Activated CD4-positive, alpha-beta T cell treated with anti-CD3 and anti-CD28 coated beads for 36 hours (primary cell): ENCODE measurements around the gene VARS2. TPM values are rescaled to one million over a fixed set of nuclear protein-coding genes. Genes with fewer than 3 reads are reported as not detected.
A peak's percentile ranks its signal among the peaks of the same experiment; 100 is the strongest.
"Not testable (repeated sequence)": the region's sequence is repeated elsewhere in the genome, so short reads cannot be mapped to it uniquely, and the experiment has no call there.

ENCODE experiments used
- ATAC-seq: fragments of 200-7000 bp; cut with Tn5 transposase; one replicate; pipeline ENCODE4 v1.10.0; 2021; ENCODE audit warnings: mild to moderate bottlenecking, moderate library complexity
- CTCF ChIA-PET: fragments of 350-600 bp; sonication (Branson Sonifier 250); formaldehyde crosslinking; loops from one replicate; lab custom pipeline; 2021; ENCODE audit warnings: antibody characterized with exemption; lab: Charles Lee
- POLR2A ChIA-PET: fragments of 350-600 bp; sonication (Branson Sonifier 250); formaldehyde crosslinking; loops from one replicate; lab custom pipeline; 2021; ENCODE audit warnings: antibody characterized with exemption, inconsistent platforms; lab: Charles Lee
- DNase-seq: peaks from one replicate; pipeline ENCODE4 v3.0.0-alpha.2; 2020
- H3K27ac Mint-ChIP-seq: one replicate; pipeline ENCODE4 v1.8.0; 2021; ENCODE audit warnings: mixed read lengths
- H3K27me3 Mint-ChIP-seq: one replicate; pipeline ENCODE4 v1.8.0; 2021; ENCODE audit warnings: mixed read lengths
- H3K36me3 Mint-ChIP-seq: one replicate; pipeline ENCODE4 v1.8.0; 2021; ENCODE audit warnings: low read depth, mixed read lengths
- H3K4me1 Mint-ChIP-seq: one replicate; pipeline ENCODE4 v1.8.0; 2021; ENCODE audit warnings: mixed read lengths
- H3K4me3 Mint-ChIP-seq: one replicate; pipeline ENCODE4 v1.8.0; 2021; ENCODE audit warnings: mild to moderate bottlenecking, moderate library complexity, mixed read lengths
- H3K9me3 Mint-ChIP-seq: one replicate; pipeline ENCODE4 v1.8.0; 2021; ENCODE audit warnings: low read depth, mixed read lengths
- intact Hi-C, 2 experiments: fragments of 100-400 bp; cut with DNase I in 1 of 2; cut with micrococcal nuclease in 1 of 2; formaldehyde crosslinking; loops; one replicate each; pipeline versions ENCODE4 v1.14.2 to v1.15.1; 2022 to 2024; cut with DNase I, micrococcal nuclease
- total RNA-seq, 2 experiments: library from RNA; stranded (reverse); gene quantifications; one replicate each; pipeline ENCODE4 v1.2.3, GENCODE V29; 2021

Gene VARS2
- 10 to 100 TPM; 68.1 to 81.1 TPM for total RNA-seq

DNA sequence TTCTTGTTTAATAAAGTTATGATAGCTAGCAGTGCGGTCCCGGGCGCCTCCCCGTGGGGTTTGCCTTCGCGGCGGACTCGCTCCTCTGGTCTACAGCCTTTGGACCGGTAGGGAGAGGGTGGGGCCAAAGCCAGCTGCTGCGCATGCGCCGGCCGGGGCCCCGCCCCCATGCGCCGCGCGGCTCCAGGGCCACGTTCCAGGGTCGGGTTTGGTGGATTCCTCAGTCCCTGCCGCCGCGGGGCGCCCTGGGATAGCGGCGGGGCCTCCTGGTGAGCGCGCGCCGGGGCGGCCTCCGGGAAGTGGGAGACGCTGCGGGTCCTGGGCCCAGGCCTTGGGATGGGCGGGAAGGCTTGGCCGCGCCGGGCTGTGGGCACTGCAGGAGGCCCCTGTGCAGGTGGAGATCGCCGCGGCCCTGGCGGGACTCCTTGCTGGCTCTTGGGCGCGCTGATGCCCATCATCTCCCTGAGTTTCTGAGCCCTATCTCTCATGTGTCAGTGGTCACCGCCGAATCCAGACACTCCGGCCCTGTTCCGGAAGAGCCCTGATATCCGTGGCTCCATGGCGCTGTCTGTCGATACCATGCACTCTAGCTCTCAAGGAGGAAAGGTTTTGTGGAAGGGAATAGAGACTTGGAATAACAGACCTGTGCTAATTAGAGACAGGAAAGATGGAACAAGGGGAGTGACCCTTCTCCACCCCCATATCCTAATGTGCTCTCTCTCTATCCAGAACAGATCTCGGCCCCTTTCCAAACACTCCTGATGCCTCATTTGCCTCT is at the start of gene VARS2:
VARS2 (plus strand) TSS at position 163 of the 778 bp plus-strand sequence; CDS start at position 762, 599 bp downstream.
- intact Hi-C loops = loop anchor here (1.0 to 5.0 kb wide), 8 partner anchors 86 to 702 kb away; partner anchors contain the start of genes C6orf136 (in 1 of the 2), GNL1 (in 1 of the 2), IER3 (in 1 of the 2) and PRR3 (in 1 of the 2)
- peak; percentile 98 for ATAC-seq
- H3K4me1 Mint-ChIP-seq = peaks cover 24% of the 10 kb centered on the region
- no peaks in the 10 kb centered on the region for H3K27me3 Mint-ChIP-seq
- peak; percentile 92 for DNase-seq
- ChIA-PET CTCF (interaction anchor here (0.6 to 7.4 kb wide), 24 partner anchors 8 to 627 kb away, joined by 3 to 92 read pairs (median 4); partner anchors contain the start of gene DDX39B), POLR2A (interaction anchor here (0.9 kb wide), 1 partner anchor 86 kb away, joined by 3 read pairs; no protein-coding TSS in a partner anchor)
- peaks cover 50% of the 10 kb centered on the region for H3K36me3 Mint-ChIP-seq
- H3K9me3 Mint-ChIP-seq = no peaks in the 10 kb centered on the region
- peak within 1 kb of the TSS; percentile 95 for H3K27ac Mint-ChIP-seq
- H3K4me3 Mint-ChIP-seq = peak within 1 kb of the TSS; percentile 87

DNA sequence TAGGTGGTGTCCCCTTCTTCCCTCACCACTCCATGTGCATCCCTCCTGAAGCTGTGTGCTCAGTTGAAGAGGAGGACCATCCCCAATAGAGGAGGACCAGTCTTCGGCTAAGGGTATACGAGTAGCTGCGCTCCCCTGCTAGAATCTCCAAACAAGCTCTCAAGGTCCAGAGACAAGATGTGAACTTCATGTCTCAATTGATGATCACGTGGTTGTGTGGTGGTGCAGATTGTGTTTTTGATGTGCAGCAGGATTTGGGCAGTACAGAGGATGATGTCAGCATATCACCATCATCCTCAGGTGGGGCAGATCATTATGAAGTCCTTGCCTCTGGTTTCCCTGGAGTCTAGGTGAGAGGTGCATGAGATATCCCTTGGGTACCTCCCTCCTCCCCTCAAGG is 49.7 kb upstream of the VARS2 start:
- DNase-seq (no peak), ATAC-seq (no peak)
- intact Hi-C loops = no loop called here
- CTCF ChIA-PET = interaction anchor here (0.6 kb wide), 1 partner anchor 101 kb away, joined by 3 read pairs; no protein-coding TSS in a partner anchor
- peaks cover 13% of the 10 kb centered on the region for H3K9me3 Mint-ChIP-seq
- H3K27me3 Mint-ChIP-seq = no peaks in the 10 kb centered on the region
- no peak overlapping the region for H3K27ac Mint-ChIP-seq
- H3K4me3 Mint-ChIP-seq = no peak overlapping the region
- peaks cover 13% of the 10 kb centered on the region for H3K4me1 Mint-ChIP-seq
- POLR2A ChIA-PET = no interaction called here
- H3K36me3 Mint-ChIP-seq = peaks cover 8% of the 10 kb centered on the region

DNA sequence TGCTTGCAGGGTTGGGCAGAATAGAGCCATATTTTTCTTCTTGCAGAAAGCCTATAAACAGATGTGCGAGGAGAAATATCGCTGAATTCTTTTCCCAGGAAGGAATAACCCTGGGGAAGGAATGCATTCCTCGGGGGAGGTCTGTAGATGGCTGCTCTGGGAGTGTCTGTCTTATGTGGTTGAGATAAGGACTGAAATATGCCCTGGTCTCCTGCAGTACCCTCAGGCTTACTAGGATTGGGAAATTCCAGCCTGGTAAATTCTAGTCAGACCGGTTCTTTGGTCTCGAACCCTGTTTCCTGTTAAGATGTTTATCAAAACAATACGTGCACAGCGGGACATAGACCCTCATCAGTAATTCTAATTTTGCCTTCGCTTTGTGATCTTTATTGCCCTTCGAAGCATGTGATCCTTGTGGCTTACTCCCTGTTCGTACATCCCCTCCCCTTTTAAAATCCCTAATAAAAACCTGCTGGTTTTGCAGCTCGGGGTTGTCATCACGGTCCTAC is 44.7 kb upstream of the VARS2 start:
- ATAC-seq, CTCF ChIA-PET, H3K27ac Mint-ChIP-seq, H3K4me3 Mint-ChIP-seq, DNase-seq, H3K27me3 Mint-ChIP-seq, POLR2A ChIA-PET, intact Hi-C loops: not testable (repeated sequence)
- peaks cover 15% of the 10 kb centered on the region for H3K4me1 Mint-ChIP-seq
- H3K36me3 Mint-ChIP-seq = peaks cover 13% of the 10 kb centered on the region
- peaks cover 22% of the 10 kb centered on the region for H3K9me3 Mint-ChIP-seq

DNA sequence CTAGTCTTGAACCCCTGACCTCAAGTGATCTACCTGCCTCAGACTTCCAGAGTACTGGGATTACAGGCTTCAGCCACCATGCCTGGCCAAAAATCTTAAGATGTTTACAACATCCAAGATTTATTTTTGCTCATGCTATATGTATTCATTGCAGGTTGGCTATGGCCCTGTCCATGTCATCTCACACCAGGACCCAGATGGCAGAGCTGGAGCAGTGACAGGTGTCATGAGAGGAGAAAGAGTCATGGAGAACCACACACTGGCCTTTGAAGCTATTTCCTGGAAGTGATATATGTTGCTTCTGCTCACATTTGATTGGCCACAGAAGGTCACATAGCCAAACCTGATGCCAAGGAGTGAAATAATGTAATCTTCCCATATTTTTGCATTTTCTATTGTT is 43.5 kb upstream of the VARS2 start:
- no peak for DNase-seq
- H3K27ac Mint-ChIP-seq = peak overlapping the region; percentile 78
- H3K9me3 Mint-ChIP-seq = peaks cover 22% of the 10 kb centered on the region
- POLR2A ChIA-PET = no interaction called here
- CTCF ChIA-PET = interaction anchor here (0.7 to 1.3 kb wide), 2 partner anchors 36 to 42 kb away, joined by 3 to 4 read pairs; no protein-coding TSS in a partner anchor
- intact Hi-C loops = no loop called here
- no peaks in the 10 kb centered on the region for H3K27me3 Mint-ChIP-seq
- peaks cover 13% of the 10 kb centered on the region for H3K36me3 Mint-ChIP-seq
- peaks cover 18% of the 10 kb centered on the region for H3K4me1 Mint-ChIP-seq
- peak; percentile 61 for ATAC-seq
- no peak overlapping the region for H3K4me3 Mint-ChIP-seq

DNA sequence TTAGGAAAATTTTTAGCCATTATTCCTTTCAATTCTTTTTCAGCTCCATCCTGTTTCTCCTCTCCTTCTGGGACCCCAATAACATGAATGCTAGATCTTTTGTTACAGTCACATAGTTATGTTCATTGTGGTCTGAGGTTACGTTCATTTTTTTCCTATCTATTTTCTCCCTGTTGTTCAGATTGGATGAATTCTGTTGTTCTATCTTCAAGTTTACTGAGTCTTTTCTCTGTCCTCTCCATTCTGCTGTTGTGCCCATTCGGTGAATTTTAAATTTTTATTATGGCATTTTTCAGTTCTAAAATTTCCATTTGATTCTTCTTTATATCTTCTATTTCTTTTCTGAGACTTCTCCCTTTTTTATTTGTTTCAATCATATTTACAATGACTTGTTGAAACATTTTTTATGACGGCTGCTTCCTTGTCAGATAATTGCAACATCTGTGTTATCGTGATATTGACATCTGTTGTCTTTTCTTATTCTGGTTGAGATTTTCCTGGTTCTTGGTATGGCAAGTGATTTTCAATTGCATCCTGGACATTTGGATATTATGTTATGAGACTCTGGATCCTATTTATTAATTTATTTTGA is 42.4 kb upstream of the VARS2 start:
- POLR2A ChIA-PET = no interaction called here
- peak overlapping the region; percentile 78 for H3K27ac Mint-ChIP-seq
- CTCF ChIA-PET = interaction anchor here (0.6 to 1.3 kb wide), 2 partner anchors 43 to 241 kb away, joined by 4 read pairs; partner anchors contain the start of gene C6orf15

DNA sequence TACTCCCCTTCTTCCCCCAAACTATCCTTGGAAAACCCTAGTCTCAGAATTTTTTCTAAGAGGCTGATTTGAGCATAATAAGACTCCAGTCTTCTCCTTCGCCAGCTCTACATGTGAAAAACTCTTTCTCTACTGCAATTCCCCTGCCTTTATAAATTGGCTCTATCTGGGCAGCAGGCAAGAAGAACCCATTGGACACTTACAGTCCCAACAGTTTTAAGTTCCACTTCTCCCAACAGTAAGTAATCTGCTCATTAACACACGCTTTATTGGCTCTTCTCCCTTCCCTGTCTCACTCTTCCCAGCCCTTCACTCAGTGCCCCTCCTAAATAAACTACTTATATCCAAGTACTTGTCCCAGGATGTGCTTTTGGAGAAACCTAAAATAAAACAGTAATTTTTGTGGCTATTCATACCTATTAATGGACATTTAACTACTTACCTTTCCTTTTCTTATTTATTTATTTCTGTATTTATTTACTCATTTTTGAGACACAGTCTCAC is 40.8 kb upstream of the VARS2 start:
- H3K4me1 Mint-ChIP-seq = peaks cover 39% of the 10 kb centered on the region
- peaks cover 19% of the 10 kb centered on the region for H3K9me3 Mint-ChIP-seq
- ATAC-seq (no peak), DNase-seq (no peak)
- POLR2A ChIA-PET = interaction anchor here (0.5 kb wide), 1 partner anchor 137 kb away, joined by 3 read pairs; no protein-coding TSS in a partner anchor
- H3K27ac Mint-ChIP-seq = no peak overlapping the region
- H3K36me3 Mint-ChIP-seq = peaks cover 13% of the 10 kb centered on the region
- CTCF ChIA-PET = interaction anchor here (0.6 to 1.3 kb wide), 3 partner anchors 9 to 278 kb away, joined by 3 to 4 read pairs (median 3); no protein-coding TSS in a partner anchor
- H3K4me3 Mint-ChIP-seq = no peak overlapping the region
- intact Hi-C loops = no loop called here
- no peaks in the 10 kb centered on the region for H3K27me3 Mint-ChIP-seq

More for the DNA sequence above, 42.4 kb upstream of the VARS2 start:
- Mint-ChIP-seq H3K27me3 (no peaks in the 10 kb centered on the region), H3K4me1 (peaks cover 27% of the 10 kb centered on the region), H3K4me3 (no peak overlapping the region), H3K36me3 (peaks cover 13% of the 10 kb centered on the region), H3K9me3 (peaks cover 22% of the 10 kb centered on the region)
- no peak for ATAC-seq
- intact Hi-C loops = no loop called here
- DNase-seq = no peak

DNA sequence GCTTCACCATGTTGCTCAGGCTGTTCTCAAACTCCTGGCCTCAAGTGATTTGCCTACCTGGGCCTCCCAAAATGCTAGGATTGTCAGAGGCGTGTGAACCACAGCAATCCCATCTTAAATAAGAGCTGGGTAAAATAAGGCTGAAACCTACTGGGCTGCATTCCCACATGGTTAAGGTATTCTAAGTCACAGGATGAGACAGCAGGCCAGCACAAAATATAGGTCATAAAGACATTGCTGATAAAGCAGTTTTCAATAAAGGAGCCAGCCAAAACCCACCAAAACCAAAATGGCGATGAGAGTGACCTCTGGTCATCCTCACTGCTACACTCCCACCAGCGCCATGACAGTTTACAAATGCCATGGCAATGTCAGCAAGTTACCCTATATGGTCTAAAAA is 40.2 kb upstream of the VARS2 start:
- intact Hi-C loops, H3K27ac Mint-ChIP-seq, H3K27me3 Mint-ChIP-seq, POLR2A ChIA-PET, DNase-seq, H3K4me3 Mint-ChIP-seq, ATAC-seq: not testable (repeated sequence)
- peaks cover 19% of the 10 kb centered on the region for H3K9me3 Mint-ChIP-seq
- CTCF ChIA-PET = interaction anchor here (0.8 to 1.3 kb wide), 3 partner anchors 9 to 44 kb away, joined by 3 to 4 read pairs (median 3); no protein-coding TSS in a partner anchor
- H3K36me3 Mint-ChIP-seq = peaks cover 13% of the 10 kb centered on the region
- peaks cover 40% of the 10 kb centered on the region for H3K4me1 Mint-ChIP-seq

DNA sequence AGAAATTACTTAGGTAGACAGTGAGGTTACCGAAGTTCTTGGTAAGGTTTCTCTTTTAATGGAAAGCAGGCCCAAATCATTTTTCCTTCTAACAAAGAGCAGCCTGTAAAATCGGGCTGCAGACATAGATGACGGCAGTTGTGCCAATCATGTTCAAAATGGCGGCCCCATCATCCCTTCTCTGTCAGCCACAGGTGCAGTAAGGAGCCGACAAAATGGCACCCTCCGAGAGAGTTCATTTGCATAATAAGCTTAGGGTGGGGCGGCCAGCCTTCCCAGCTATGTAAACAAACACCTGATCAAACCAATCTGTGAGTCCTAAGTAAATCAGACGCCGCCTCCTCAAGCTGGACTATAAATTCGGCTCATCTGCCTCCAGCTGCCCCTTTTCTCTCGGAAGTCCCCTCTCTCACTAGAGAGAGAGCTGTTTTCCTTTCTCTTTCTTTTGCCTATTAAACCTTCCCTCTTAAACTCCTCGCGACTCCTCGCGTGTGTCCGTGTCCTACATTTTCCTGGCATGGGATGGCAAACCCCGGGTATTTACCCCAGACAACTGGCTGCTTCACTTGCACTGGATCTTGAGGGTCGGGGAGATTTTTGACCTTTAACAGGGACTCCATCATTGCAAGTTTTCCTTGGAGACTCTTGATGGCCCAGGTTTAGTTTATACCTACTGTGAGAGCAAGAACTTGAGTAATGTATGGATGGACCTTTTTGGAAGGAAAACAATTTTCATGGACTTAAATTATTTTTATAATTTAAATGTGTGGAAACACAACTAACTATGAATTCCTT is 38.6 kb upstream of the VARS2 start:
- DNase-seq (no peak), ATAC-seq (no peak)
- POLR2A ChIA-PET = no interaction called here
- peaks cover 7% of the 10 kb centered on the region for H3K36me3 Mint-ChIP-seq
- H3K4me3 Mint-ChIP-seq = no peak overlapping the region
- peaks cover 12% of the 10 kb centered on the region for H3K9me3 Mint-ChIP-seq
- H3K4me1 Mint-ChIP-seq = peaks cover 39% of the 10 kb centered on the region
- intact Hi-C loops = loop anchor here (2.0 to 5.0 kb wide), 4 partner anchors 133 to 198 kb away; partner anchors contain the start of gene FLOT1 (in 1 of the 2)
- CTCF ChIA-PET = interaction anchor here (0.6 to 2.0 kb wide), 3 partner anchors 46 to 188 kb away, joined by 3 to 13 read pairs (median 3); no protein-coding TSS in a partner anchor
- no peaks in the 10 kb centered on the region for H3K27me3 Mint-ChIP-seq
- peak overlapping the region; percentile 2 for H3K27ac Mint-ChIP-seq

DNA sequence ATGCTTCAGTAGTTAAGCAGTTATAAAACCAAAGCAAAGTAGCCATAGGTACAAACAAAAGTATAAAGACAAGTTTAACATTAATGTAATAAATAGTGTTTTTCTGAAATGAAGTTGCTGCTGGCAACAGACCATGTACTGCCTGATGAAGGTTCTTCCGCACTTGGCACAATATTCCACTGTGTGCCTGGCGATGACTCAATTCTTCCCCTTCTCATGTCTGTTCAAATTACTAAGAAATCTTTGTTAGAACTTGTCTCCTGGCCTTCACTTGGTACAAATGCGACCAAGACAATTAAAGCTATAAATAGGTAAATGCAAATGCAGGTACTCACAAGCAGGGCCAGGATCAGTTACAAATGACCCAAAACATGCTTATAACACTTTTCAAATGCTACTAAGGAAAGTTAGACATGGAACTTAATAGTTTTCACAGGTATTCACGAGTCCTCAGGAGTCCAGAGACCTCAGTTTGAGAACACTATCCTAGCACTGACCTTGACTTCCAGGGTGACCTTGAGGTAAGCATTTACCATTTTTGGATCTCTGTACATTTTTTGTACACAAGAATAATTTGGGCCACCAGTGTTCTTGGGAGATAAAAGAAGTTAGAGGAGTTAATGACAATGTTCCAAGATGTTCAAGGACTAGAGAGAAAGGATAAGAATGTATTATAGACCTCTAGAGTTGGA is 37.9 kb upstream of the VARS2 start:
- peaks cover 6% of the 10 kb centered on the region for H3K9me3 Mint-ChIP-seq
- ChIA-PET POLR2A (interaction anchor here (0.7 kb wide), 1 partner anchor 31 kb away, joined by 3 read pairs; no protein-coding TSS in a partner anchor), CTCF (interaction anchor here (0.7 to 3.5 kb wide), 10 partner anchors 9 to 141 kb away, joined by 3 to 14 read pairs (median 4); no protein-coding TSS in a partner anchor)
- peak overlapping the region; percentile 53 for H3K27ac Mint-ChIP-seq
- peaks cover 7% of the 10 kb centered on the region for H3K36me3 Mint-ChIP-seq
- ATAC-seq = peak; percentile 24
- no peak overlapping the region for H3K4me3 Mint-ChIP-seq
- DNase-seq = peak; percentile 32
- intact Hi-C loops = loop anchor here (2.0 to 5.0 kb wide), 4 partner anchors 133 to 199 kb away; partner anchors contain the start of gene FLOT1 (in 1 of the 2)
- H3K4me1 Mint-ChIP-seq = peaks cover 32% of the 10 kb centered on the region
- H3K27me3 Mint-ChIP-seq = no peaks in the 10 kb centered on the region
